Kidney (tissue), 14 donors: ENCODE results near the gene POLR3B. TPM values are rescaled to one million over a fixed set of nuclear protein-coding genes. Genes with fewer than 3 reads are reported as not detected.

Source experiments
- DNase-seq, 5 donors: peaks; one replicate each; pipeline ENCODE4 v3.0.0-alpha.2; 2013 to 2020
- FAIRE-seq: peaks from 2 replicates; lab custom pipeline; 2012; peaks lifted over from hg19 to GRCh38; lab: Jason Lieb, UNC
- H3K27ac ChIP-seq, 2 donors: one replicate each; pipeline ENCODE4 v1.7.0; 2013; ENCODE audit warnings: low read depth in 2 of 2, low read length in 2 of 2, inconsistent platforms in 1 of 2
- H3K27me3 ChIP-seq: one replicate; pipeline ENCODE4 v1.7.1; 2013; ENCODE audit warnings: low read length, inconsistent platforms; ENCODE audit not compliant: control insufficient read depth, insufficient read depth
- H3K36me3 ChIP-seq, 3 donors: one replicate each; pipeline versions ENCODE4 v1.7.0 to v1.7.1; 2013; ENCODE audit warnings: low read length in 3 of 3, control low read depth in 1 of 3, inconsistent platforms in 1 of 3; ENCODE audit not compliant: insufficient read depth in 3 of 3, control insufficient read depth in 2 of 3
- H3K4me1 ChIP-seq, 3 donors: one replicate each; pipeline versions ENCODE4 v1.7.0 to v1.7.1; 2013; ENCODE audit warnings: low read length in 3 of 3, inconsistent platforms in 1 of 3, low read depth in 1 of 3; ENCODE audit not compliant: control insufficient read depth in 2 of 3, insufficient read depth in 2 of 3
- H3K4me3 ChIP-seq, 3 donors: one replicate each; pipeline versions ENCODE4 v1.7.0 to v1.8.1; 2013; ENCODE audit warnings: low read length in 3 of 3, control low read depth in 1 of 3, inconsistent platforms in 1 of 3
- H3K9ac ChIP-seq, 3 donors: one replicate each; pipeline versions ENCODE4 v1.7.0 to v1.7.1; 2013; ENCODE audit warnings: low read length in 3 of 3, control low read depth in 1 of 3, inconsistent platforms in 1 of 3
- H3K9me3 ChIP-seq, 3 donors: one replicate each; pipeline versions ENCODE4 v1.7.0 to v1.7.1; 2013; ENCODE audit warnings: low read length in 3 of 3, control low read depth in 1 of 3, inconsistent platforms in 1 of 3; ENCODE audit not compliant: control insufficient read depth in 2 of 3, insufficient read depth in 1 of 3
- intact Hi-C: fragments of 100-400 bp; cut with DNase I; formaldehyde crosslinking; loops from one replicate; pipeline ENCODE4 v1.11.1; 2022
- polyA plus RNA-seq: library from polyadenylated mRNA; stranded (reverse); fragments of 350-450 nt; fragmentation: Illumina TruSeq; extraction: RNeasy Lipid Tissue Mini Kit (QIAGEN cat#74804); gene quantifications from one replicate; pipeline ENCODE4 v1.2.3, GENCODE V29; 2014; ENCODE audit warnings: low read depth, low replicate concordance; ENCODE audit not compliant: insufficient read depth
- total RNA-seq: library from RNA; stranded (reverse); fragmentation: NEBNext Ultra II Directional; extraction: Animal tissue kit (Norgen Biotek cat#: 25700); gene quantifications from one replicate; pipeline ENCODE4 v1.2.1, GENCODE V29; 2021
- TF ChIP-seq, protein P1 (sequence below): IDR thresholded peaks from 3 replicates; pipeline ENCODE4 v1.5.1; 2012; ENCODE audit warnings: mild to moderate bottlenecking, moderate library complexity, borderline replicate concordance; ENCODE audit not compliant: insufficient read depth; ENCODE audit errors: extremely low read depth
- donor health status: control.
- donor health status: control.
- donor health status: control.
- donor health status: control.
- donor health status: control.
- donor health status: DM: yes; HTN: yes; CAD: no.
- donor health status: Normal renal cell carcinoma (clear cell type).

POLR3B gene
- total and polyA plus RNA-seq, 2 donors from 2014 or later = 5.2 to 9.7 TPM

DNA sequence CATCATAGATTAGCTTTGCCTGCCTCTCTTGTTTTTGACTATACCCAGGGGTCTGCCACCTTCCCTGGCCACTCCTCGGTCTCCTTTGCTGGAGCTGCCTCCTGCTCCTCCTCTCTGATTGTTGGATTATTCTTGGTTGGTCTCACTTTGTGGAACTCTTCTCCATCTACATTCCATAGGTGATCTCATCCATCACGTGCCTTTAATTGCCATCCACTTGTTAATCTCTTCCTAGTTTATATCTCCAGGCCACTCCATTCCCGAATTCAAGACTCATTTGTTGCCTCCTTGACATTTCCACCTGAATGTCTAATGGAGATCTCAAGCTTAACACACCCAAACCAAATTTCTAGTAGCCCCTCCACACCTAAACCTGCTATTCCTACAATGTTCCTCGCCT lies 5.4 kb downstream of the POLR3B start:
- DNase-seq (no peak), FAIRE-seq (no peak)
- Histone ChIP-seq H3K36me3 (peaks cover 0 to 5% (median 2%) of the 10 kb centered on the region in 3 donors), H3K27me3 (no peaks in the 10 kb centered on the region), H3K9ac (no peak overlapping the region), H3K4me3 (no peak overlapping the region), H3K4me1 (peaks cover 0 to 22% (median 15%) of the 10 kb centered on the region in 3 donors), H3K9me3 (no peaks in the 10 kb centered on the region), H3K27ac (no peak overlapping the region)
- TF ChIP-seq, protein P1, sequence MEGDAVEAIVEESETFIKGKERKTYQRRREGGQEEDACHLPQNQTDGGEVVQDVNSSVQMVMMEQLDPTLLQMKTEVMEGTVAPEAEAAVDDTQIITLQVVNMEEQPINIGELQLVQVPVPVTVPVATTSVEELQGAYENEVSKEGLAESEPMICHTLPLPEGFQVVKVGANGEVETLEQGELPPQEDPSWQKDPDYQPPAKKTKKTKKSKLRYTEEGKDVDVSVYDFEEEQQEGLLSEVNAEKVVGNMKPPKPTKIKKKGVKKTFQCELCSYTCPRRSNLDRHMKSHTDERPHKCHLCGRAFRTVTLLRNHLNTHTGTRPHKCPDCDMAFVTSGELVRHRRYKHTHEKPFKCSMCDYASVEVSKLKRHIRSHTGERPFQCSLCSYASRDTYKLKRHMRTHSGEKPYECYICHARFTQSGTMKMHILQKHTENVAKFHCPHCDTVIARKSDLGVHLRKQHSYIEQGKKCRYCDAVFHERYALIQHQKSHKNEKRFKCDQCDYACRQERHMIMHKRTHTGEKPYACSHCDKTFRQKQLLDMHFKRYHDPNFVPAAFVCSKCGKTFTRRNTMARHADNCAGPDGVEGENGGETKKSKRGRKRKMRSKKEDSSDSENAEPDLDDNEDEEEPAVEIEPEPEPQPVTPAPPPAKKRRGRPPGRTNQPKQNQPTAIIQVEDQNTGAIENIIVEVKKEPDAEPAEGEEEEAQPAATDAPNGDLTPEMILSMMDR = no peak
- intact Hi-C loops = no loop called here

DNA sequence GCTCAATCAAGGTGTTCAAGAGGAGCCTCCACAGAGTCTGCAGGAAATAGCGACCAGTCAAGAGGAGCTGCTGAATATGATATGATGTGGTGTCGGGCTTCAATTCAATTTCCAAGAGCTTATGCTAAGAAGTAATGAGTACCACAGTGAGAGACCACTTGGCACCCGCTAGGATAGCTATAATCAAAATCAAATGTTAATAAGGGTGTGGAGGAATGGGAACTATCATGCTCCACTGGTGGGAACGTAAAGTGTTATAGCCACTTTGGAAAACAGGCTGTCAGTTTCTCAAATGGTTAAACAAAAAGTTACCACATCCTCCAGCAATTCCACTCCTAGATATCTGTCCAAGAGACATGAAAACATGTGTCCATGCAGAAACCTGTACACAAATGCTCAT lies 6.7 kb downstream of the POLR3B start:
- no peak overlapping the region for H3K27ac ChIP-seq
- peaks cover 0 to 15% (median 11%) of the 10 kb centered on the region in 3 donors for H3K4me1 ChIP-seq
- no peaks in the 10 kb centered on the region for H3K9me3 ChIP-seq
- TF ChIP-seq, protein P1 = no peak
- intact Hi-C loops = no loop called here
- H3K4me3 ChIP-seq = no peak overlapping the region
- peaks cover 0 to 5% (median 2%) of the 10 kb centered on the region in 3 donors for H3K36me3 ChIP-seq
- no peak for FAIRE-seq
- no peaks in the 10 kb centered on the region for H3K27me3 ChIP-seq
- no peak overlapping the region for H3K9ac ChIP-seq
- no peak for DNase-seq

DNA sequence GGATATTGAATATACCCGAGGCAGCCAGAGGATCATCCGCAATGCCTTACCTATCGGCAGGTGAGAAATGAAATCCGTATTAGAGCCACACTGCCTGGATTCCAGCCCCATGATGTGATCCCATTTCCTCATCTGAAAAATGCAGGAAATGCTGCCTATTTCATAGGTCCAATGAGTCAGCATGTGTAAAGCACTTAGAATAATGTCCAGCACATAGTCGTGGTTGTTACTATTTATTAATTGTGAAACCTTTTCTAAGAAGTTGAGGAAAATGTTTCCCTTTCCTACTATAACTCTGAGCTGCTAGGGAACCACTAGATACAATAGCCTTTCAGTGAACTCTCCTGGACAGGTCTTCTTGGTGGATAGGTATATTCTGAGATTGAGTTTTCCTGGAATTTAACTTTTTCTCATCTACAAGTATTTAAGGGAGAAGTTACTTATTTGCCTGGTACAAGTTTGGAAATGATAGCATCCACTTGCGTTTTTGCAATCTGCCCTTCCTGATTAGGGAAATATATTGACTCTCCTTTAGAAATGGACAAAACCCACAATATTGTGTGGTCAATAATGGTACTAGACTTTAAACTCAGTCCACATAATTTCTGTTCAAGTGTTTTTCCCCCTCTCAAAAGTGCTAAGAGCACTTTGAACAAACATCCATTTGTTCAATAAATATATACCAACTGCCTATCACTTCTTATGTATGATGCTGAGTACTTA lies 12.2 kb downstream of the POLR3B start:
- TF ChIP-seq, protein P1 = no peak
- Histone ChIP-seq H3K27ac (no peak overlapping the region), H3K27me3 (no peaks in the 10 kb centered on the region), H3K9ac (no peak overlapping the region), H3K36me3 (peaks cover 0 to 8% (median 3%) of the 10 kb centered on the region in 3 donors), H3K4me1 (no peaks in the 10 kb centered on the region), H3K9me3 (no peaks in the 10 kb centered on the region), H3K4me3 (no peak overlapping the region)
- DNase-seq (no peak), FAIRE-seq (no peak)
- intact Hi-C loops = no loop called here
